Nephron (organoid): ENCODE measurements around the gene PHOX2A.

Experiments
- H3K27ac Mint-ChIP-seq, 3 experiments: 2 replicates each; pipeline ENCODE4 v1.8.0; 2020; ENCODE audit warnings: mixed read lengths in 3 of 3, mild to moderate bottlenecking in 2 of 3, moderate library complexity in 1 of 3
- H3K27me3 Mint-ChIP-seq: 2 replicates; pipeline ENCODE4 v1.8.0; 2021; ENCODE audit warnings: low read depth, mild to moderate bottlenecking, moderate library complexity, mixed read lengths
- H3K36me3 Mint-ChIP-seq: 2 replicates; pipeline ENCODE4 v1.8.0; 2020; ENCODE audit warnings: low read depth, mixed read lengths
- H3K4me1 Mint-ChIP-seq: 2 replicates; pipeline ENCODE4 v1.8.0; 2020; ENCODE audit warnings: mixed read lengths
- H3K4me3 Mint-ChIP-seq, 3 experiments: 2 replicates each; pipeline ENCODE4 v1.8.0; 2020; ENCODE audit warnings: mild to moderate bottlenecking in 3 of 3, mixed read lengths in 3 of 3, moderate library complexity in 2 of 3
- H3K9me3 Mint-ChIP-seq: 2 replicates; pipeline ENCODE4 v1.8.0; 2020; ENCODE audit warnings: mixed read lengths
- CTCF ChIP-seq, 3 experiments: fragments of 200-600 bp; sonication (generic); IDR thresholded peaks; one replicate each; pipeline ENCODE4 v1.5.0; 2021; ENCODE audit warnings: antibody characterized with exemption in 3 of 3; ENCODE audit not compliant: unreplicated experiment in 3 of 3

PHOX2A gene

GRCh38 chr11:72233773-72234513, 10.0 kb downstream of the PHOX2A start:
- H3K9me3 Mint-ChIP-seq = no peaks in the 10 kb centered on the region

GRCh38 chr11:72233056-72233772, 10.8 kb downstream of the PHOX2A start:
- H3K4me1 Mint-ChIP-seq = peaks cover 35% of the 10 kb centered on the region
- H3K36me3 Mint-ChIP-seq = peaks cover 65% of the 10 kb centered on the region
- TF ChIP-seq CTCF (IDR thresholded peaks at IDR 0.05; ENCODE audit: unreplicated experiment in 3 of 3) = no peak
- H3K27ac Mint-ChIP-seq = no peak overlapping the region
- H3K27me3 Mint-ChIP-seq = peaks cover 4% of the 10 kb centered on the region
- no peaks in the 10 kb centered on the region for H3K9me3 Mint-ChIP-seq
- H3K4me3 Mint-ChIP-seq = no peak overlapping the region

More at GRCh38 chr11:72233773-72234513, 10.0 kb downstream of the PHOX2A start:
- no peak for TF ChIP-seq CTCF (IDR thresholded peaks at IDR 0.05; ENCODE audit: unreplicated experiment in 3 of 3)
- Mint-ChIP-seq H3K27me3 (peaks cover 7% of the 10 kb centered on the region), H3K27ac (peak overlapping the region in 1 of 3 experiments; percentile 6), H3K4me3 (no peak overlapping the region), H3K4me1 (peaks cover 38% of the 10 kb centered on the region), H3K36me3 (peaks cover 66% of the 10 kb centered on the region)

GRCh38 chr11:72232260-72233055, 11.5 kb downstream of the PHOX2A start:
- Mint-ChIP-seq H3K4me1 (peaks cover 41% of the 10 kb centered on the region), H3K36me3 (peaks cover 62% of the 10 kb centered on the region), H3K9me3 (no peaks in the 10 kb centered on the region), H3K27ac (no peak overlapping the region), H3K4me3 (no peak overlapping the region), H3K27me3 (peaks cover 4% of the 10 kb centered on the region)
- TF ChIP-seq CTCF (IDR thresholded peaks at IDR 0.05; ENCODE audit: unreplicated experiment in 3 of 3) = no peak

GRCh38 chr11:72231396-72232259, 12.3 kb downstream of the PHOX2A start:
- H3K27ac Mint-ChIP-seq = no peak overlapping the region
- no peak overlapping the region for H3K4me3 Mint-ChIP-seq
- H3K9me3 Mint-ChIP-seq = no peaks in the 10 kb centered on the region
- peaks cover 63% of the 10 kb centered on the region for H3K36me3 Mint-ChIP-seq
- H3K27me3 Mint-ChIP-seq = peaks cover 4% of the 10 kb centered on the region
- peaks cover 48% of the 10 kb centered on the region for H3K4me1 Mint-ChIP-seq
- TF ChIP-seq CTCF (IDR thresholded peaks at IDR 0.05; ENCODE audit: unreplicated experiment in 3 of 3) = no peak

- no peaks in the 10 kb centered on the region for H3K9me3 Mint-ChIP-seq
- peaks cover 4% of the 10 kb centered on the region for H3K27me3 Mint-ChIP-seq
- peaks cover 46% of the 10 kb centered on the region for H3K4me1 Mint-ChIP-seq
- H3K4me3 Mint-ChIP-seq = no peak overlapping the region
- H3K27ac Mint-ChIP-seq = no peak overlapping the region
- peaks cover 60% of the 10 kb centered on the region for H3K36me3 Mint-ChIP-seq
- TF ChIP-seq CTCF (IDR thresholded peaks at IDR 0.05; ENCODE audit: unreplicated experiment in 3 of 3) = no peak
These were observed 13.1 kb downstream of the PHOX2A start for GRCh38 chr11:72230764-72231365.
